GM19025 (cell line): ENCODE data around the gene LGI4.
"Not testable (repeated sequence)": the region's sequence is repeated elsewhere in the genome, so short reads cannot be mapped to it uniquely, and the experiment has no call there.

Experiments used
- ATAC-seq: cut with Tn5 transposase; IDR thresholded peaks from one replicate; pipeline ENCODE4 v1.9.1; 2021; ENCODE audit warnings: mild to moderate bottlenecking, low read depth, moderate library complexity; ENCODE audit not compliant: unreplicated experiment

The LGI4 gene

GRCh38 chr19:35161434-35161743 lies 26.5 kb upstream of the LGI4 start:
- ATAC-seq = no peak

- ATAC-seq = no peak
Measured at GRCh38 chr19:35160629-35161433, 26.0 kb upstream of the LGI4 start.

- ATAC-seq = no peak
Measured at GRCh38 chr19:35159606-35160005, 24.7 kb upstream of the LGI4 start.

DNA sequence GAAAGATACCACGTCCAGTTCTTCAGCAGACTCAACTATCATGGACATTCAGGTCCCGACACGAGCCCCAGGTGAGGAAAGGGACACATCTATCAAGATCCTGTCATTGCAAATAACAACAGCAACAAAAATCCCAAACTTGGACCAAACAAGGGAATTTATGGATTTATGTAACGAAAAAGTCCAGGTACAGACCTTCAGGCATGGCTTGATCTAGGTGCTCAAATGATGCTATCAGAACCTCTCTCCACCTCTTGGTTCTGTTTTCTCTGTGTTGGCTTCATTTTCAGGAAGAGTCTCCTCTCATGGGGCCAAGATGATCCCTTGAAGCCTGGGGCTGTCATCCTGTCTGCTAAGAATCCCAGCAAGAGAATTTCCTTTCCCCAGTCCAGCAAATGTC lies 22.6 kb upstream of the LGI4 start:
- ATAC-seq = no peak

DNA sequence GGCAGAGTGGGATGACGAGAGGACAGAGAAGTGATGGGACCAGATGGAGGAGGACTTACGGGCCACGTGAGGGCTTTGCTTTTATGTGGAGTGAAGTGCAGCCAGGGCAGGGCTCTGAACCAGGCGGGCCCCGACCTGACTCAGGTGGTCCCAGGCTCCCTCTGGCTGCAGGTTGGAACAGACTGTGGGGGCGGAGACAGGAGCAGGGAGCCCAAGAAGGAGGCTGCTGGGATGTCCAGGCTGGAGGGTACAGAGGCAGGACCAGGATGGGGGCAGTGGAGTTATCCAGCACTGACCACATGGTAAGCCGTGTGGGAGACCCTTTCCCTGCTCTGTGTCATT lies 21.8 kb upstream of the LGI4 start:
- ATAC-seq = no peak

DNA sequence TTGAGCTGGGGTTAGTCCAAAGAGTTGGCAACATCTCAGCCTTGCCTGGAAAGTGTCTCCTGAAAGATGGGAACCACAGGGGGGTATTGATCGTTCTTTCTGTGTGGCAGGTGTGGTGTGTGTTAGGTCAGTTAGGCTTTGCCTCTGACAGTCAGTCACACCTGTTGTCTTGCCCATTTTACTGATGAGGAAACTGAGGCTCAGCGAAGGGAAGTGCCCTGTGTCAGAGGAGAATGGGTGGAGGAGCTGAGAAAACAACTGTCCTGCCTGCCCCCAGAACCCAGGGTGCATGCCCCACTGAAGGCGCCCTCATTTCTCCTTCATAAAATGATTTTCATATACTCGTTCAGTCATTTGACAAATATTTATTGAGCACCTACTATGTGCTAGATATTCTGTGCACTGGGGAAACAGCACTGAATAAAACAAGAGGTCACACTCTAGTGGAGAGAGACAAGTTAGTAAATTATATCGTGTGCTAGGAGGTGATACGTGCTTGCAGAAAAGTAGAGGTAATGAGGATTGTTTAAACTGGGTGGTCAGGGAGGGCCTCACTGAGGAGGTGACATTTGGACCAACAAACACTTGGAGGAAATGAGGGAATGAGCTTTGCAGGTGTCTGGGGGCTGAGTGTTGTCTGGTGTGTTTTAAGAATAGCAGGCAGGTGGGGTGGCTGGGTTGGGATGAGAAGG lies 21.3 kb upstream of the LGI4 start:
- ATAC-seq = no peak

DNA sequence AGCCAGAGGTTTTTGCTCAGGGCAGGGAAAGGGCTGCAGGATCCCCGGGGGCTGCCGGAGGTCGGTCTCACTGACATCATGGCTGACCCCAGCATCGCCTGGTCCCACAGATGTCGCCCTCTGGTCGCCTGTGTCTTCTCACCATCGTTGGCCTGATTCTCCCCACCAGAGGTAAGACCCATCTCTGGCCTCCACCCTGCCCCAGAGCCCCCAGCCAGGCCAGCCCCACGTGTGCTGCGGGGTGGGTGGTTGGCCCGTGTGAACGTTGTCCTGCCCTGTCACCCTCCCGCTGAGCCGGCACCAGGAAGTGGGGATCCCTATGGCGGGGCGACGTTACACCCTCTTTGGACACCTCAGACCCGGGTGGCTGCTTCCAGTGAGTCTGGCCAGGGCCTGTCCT lies 20.6 kb upstream of the LGI4 start:
- ATAC-seq = no peak

GRCh38 chr19:35154525-35155406 lies 19.9 kb upstream of the LGI4 start, which contains the start of gene FXYD5:
TSS of gene FXYD5 (plus strand) at chr19:35154735. CDS start at chr19:35155551, 816 bp downstream.
- ATAC-seq = no peak

GRCh38 chr19:35153701-35154524 lies 19.1 kb upstream of the LGI4 start:
- ATAC-seq = no peak

- ATAC-seq = not testable (repeated sequence)
Measured at GRCh38 chr19:35153129-35153522, 18.3 kb upstream of the LGI4 start.

GRCh38 chr19:35151273-35152065 lies 16.6 kb upstream of the LGI4 start:
- no peak for ATAC-seq

GRCh38 chr19:35150445-35150844 lies 15.6 kb upstream of the LGI4 start:
- no peak for ATAC-seq

- no peak for ATAC-seq
Measured at GRCh38 chr19:35149463-35149862, 14.6 kb upstream of the LGI4 start.

GRCh38 chr19:35146746-35147459 lies 12.0 kb upstream of the LGI4 start:
- ATAC-seq = no peak

DNA sequence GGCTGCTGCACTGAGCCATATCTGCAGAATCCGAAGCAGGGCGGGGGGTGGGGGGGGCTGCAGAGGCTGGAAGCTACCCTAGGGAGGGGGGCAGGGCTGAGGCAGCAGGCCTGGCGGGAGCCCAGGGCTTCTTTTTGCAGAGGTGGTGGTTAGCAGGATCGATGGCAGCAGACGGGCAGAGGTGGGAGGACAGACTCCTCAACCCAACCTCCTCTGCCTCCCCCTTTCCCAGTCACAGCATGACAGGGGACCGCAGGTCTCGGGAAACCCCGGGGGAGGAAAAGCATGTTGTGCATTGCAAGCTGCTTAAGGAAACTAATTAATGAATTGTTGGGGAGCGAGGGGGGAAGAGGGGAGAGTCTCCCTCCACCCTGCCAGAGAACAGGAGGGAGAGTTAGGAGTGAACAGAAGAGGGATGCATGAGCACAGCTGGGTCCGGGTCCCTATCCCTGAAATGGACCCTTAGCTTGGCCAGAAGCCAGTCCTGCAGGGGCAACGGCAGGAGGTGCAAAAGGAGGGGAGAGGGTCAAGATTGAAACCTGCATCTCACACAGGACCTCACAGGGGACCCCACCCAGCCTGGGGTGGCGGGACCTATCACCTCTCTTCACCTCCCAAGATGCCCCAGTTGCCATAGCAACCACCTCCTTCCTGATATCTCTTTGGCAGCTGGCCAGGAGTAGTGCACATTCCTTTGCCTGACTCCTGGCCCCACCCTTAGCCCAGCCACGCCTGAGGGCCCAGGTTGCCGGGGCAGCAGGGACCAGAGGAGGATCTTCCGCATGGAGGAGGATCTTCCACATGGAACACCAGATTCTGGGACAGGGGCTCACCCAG lies 10.0 kb upstream of the LGI4 start:
- ATAC-seq = no peak

GRCh38 chr19:35144259-35144599 lies 9.4 kb upstream of the LGI4 start:
- no peak for ATAC-seq

DNA sequence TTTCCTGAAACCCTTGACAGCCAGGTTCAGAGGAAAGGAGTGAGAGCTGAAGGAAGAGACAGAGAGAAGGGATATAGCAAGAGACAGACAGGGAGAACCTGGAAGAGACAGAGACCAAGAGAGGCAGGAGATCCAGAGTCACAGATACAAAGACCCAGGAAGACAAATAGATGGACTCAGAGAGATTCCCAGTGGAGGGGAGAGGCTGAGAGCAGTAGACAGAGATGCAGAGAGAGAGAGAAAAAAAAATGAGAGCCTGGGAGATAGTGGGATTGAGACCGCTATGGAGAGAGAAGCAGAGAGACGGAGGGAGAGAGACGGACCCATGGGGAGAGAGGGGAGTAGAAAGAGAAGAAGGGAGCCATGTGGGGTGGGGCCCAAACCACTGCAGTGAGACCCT lies 9.0 kb upstream of the LGI4 start:
- ATAC-seq = no peak

GRCh38 chr19:35143231-35143715 lies 8.4 kb upstream of the LGI4 start, which contains the start of gene FXYD7:
TSS of gene FXYD7 (plus strand) at chr19:35143255. CDS start at chr19:35143334, 79 bp downstream.
- no peak for ATAC-seq
